K562 (cell line): ENCODE results near the gene BPIFB6. TPM values are rescaled to one million over a fixed set of nuclear protein-coding genes. Genes with fewer than 3 reads are reported as not detected.

ENCODE experiments used
- ATAC-seq: fragments of 200-7000 bp; cut with Tn5 transposase; 3 replicates; pipeline ENCODE4 v1.9.1; 2020; ENCODE audit warnings: moderate library complexity
- BruUV-seq: library from RNA; stranded (reverse); fragments of 400-500 nt; replicated peaks from 2 replicates; lab custom pipeline; 2021; lab: Mats Ljungman, UMichigan
- CTCF ChIA-PET: fragments of 300-600 bp; formaldehyde crosslinking; extraction: SDS; loops from one replicate; lab custom pipeline; 2021; ENCODE audit warnings: low intra/inter-chr PET ratio; lab: Yijun Ruan, JAX
- POLR2A ChIA-PET: fragments of 300-600, 350-650 bp; sonication (Branson Sonifier 250); formaldehyde crosslinking; extraction: SDS; loops from one replicate; lab custom pipeline; 2021; ENCODE audit warnings: antibody characterized with exemption, inconsistent platforms; lab: Yijun Ruan, JAX
- DNase-seq, 4 experiments: peaks; one replicate each; pipeline versions ENCODE4 v3.0.0 to v3.0.0-alpha.2; 2011 to 2018; ENCODE audit warnings: low spot score in 3 of 4, mixed read lengths in 3 of 4; ENCODE audit errors: extremely low read depth in 1 of 4
- FAIRE-seq: peaks from 2 replicates; lab custom pipeline; 2011; peaks lifted over from hg19 to GRCh38; lab: Jason Lieb, UNC
- H2AFZ ChIP-seq: 2 replicates; pipeline ENCODE4 v1.6.0; 2011; ENCODE audit warnings: low read depth, low read length, control low read depth, inconsistent platforms
- H3K27ac ChIP-seq: fragments of 200-600 bp; 3 replicates; pipeline ENCODE4 v1.8.0; 2011; ENCODE audit warnings: low read depth, mild to moderate bottlenecking, control low read depth, inconsistent platforms, low read length, moderate library complexity, mixed read lengths; ENCODE audit errors: extremely low read depth
- H3K27me3 ChIP-seq, 2 experiments: fragments of 300-600 bp in 1 of 2; 2 replicates in 1 of 2; 3 replicates in 1 of 2; pipeline versions ENCODE4 v1.6.0 to v1.8.0; 2011; ENCODE audit warnings: inconsistent platforms in 2 of 2, low read length in 2 of 2, mild to moderate bottlenecking in 1 of 2, mixed read lengths in 1 of 2, moderate library complexity in 1 of 2; ENCODE audit not compliant: control insufficient read depth in 2 of 2, insufficient read depth in 2 of 2
- H3K36me3 ChIP-seq: fragments of 300-600 bp; 3 replicates; pipeline ENCODE4 v1.8.0; 2011; ENCODE audit warnings: mild to moderate bottlenecking, low read length, inconsistent platforms; ENCODE audit not compliant: control insufficient read depth, insufficient read depth
- H3K4me1 ChIP-seq, 2 experiments: fragments of 200-600 bp in 1 of 2; replicated peaks in 1 of 2; 2 replicates in 1 of 2; 3 replicates in 1 of 2; pipeline versions ENCODE4 v1.5.1 to v1.8.0; 2011; ENCODE audit warnings: inconsistent platforms in 2 of 2, low read length in 2 of 2, mild to moderate bottlenecking in 1 of 2, mixed read lengths in 1 of 2, moderate library complexity in 1 of 2; ENCODE audit not compliant: control insufficient read depth in 2 of 2, insufficient read depth in 2 of 2
- H3K4me2 ChIP-seq: 2 replicates; pipeline ENCODE4 v1.6.1; 2011; ENCODE audit warnings: low read length, control low read depth, inconsistent platforms, mixed read lengths; ENCODE audit not compliant: insufficient read depth
- H3K4me3 ChIP-seq: fragments of 200-600 bp; sonication (generic), shearing (Covaris generic); 2 replicates; pipeline ENCODE4 v1.5.1; 2016; ENCODE audit warnings: control low read depth, inconsistent platforms
- H3K79me2 ChIP-seq: fragments of 200-600 bp; 3 replicates; pipeline ENCODE4 v1.8.0; 2011; ENCODE audit warnings: low read length, inconsistent platforms; ENCODE audit not compliant: control insufficient read depth, insufficient read depth
- H3K9ac ChIP-seq, 2 experiments: 2 replicates each; pipeline versions ENCODE4 v1.6.0 to v1.6.1; 2011; ENCODE audit warnings: low read depth in 2 of 2, low read length in 2 of 2, control low read depth in 1 of 2, inconsistent platforms in 1 of 2, mild to moderate bottlenecking in 1 of 2, mixed read lengths in 1 of 2; ENCODE audit not compliant: insufficient read depth in 1 of 2
- H3K9me1 ChIP-seq: one replicate; pipeline ENCODE4 v1.6.0; 2011; ENCODE audit warnings: inconsistent platforms, mild to moderate bottlenecking, low read length, moderate library complexity; ENCODE audit not compliant: control insufficient read depth, insufficient read depth
- H3K9me3 ChIP-seq: replicated peaks from 2 replicates; pipeline ENCODE4 v1.5.1; 2011; ENCODE audit warnings: low read depth, low read length, inconsistent platforms; ENCODE audit not compliant: control insufficient read depth, insufficient read depth
- H4K20me1 ChIP-seq: replicated peaks from 2 replicates; pipeline ENCODE4 v1.6.1; 2011; ENCODE audit warnings: low read length, inconsistent platforms, mixed read lengths; ENCODE audit not compliant: control insufficient read depth, insufficient read depth
- BDP1 ChIP-seq: IDR thresholded peaks from 3 replicates; pipeline ENCODE4 v1.6.1; 2011; ENCODE audit not compliant: insufficient read length, insufficient read depth
- BMI1 ChIP-seq: fragments of 150-350 bp; IDR thresholded peaks from 2 replicates; pipeline ENCODE4 v1.6.1; 2014; ENCODE audit warnings: low read length
- CEBPZ ChIP-seq: fragments of 150-350 bp; IDR thresholded peaks from 2 replicates; pipeline ENCODE4 v1.6.1; 2014; ENCODE audit warnings: low read depth, mild to moderate bottlenecking, low read length, borderline replicate concordance
- CHAMP1 ChIP-seq: fragments of 450-650 bp; IDR thresholded peaks from 2 replicates; pipeline ENCODE4 v1.6.1; 2016; ENCODE audit warnings: mild to moderate bottlenecking
- CHD2 ChIP-seq: IDR thresholded peaks from 2 replicates; pipeline ENCODE4 v1.6.1; 2011; ENCODE audit warnings: low read depth, low read length
- HDAC3 ChIP-seq: fragments of 450-650 bp; IDR thresholded peaks from 2 replicates; pipeline ENCODE4 v1.6.1; 2018; ENCODE audit warnings: borderline replicate concordance, mild to moderate bottlenecking, moderate library complexity; ENCODE audit not compliant: partially characterized antibody
- HMGN3 ChIP-seq: IDR thresholded peaks from 2 replicates; pipeline ENCODE4 v1.6.1; 2011; ENCODE audit warnings: borderline replicate concordance, low read depth, mild to moderate bottlenecking, mixed read lengths, low read length; ENCODE audit not compliant: insufficient read length; ENCODE audit errors: extremely low read depth
- MEIS2 ChIP-seq: fragments of 450-650 bp; IDR thresholded peaks from 2 replicates; pipeline ENCODE4 v1.6.1; 2014; ENCODE audit warnings: mild to moderate bottlenecking; ENCODE audit not compliant: partially characterized antibody
- SOX6 ChIP-seq: fragments of 450-650 bp; IDR thresholded peaks from 2 replicates; pipeline ENCODE4 v1.6.1; 2014; ENCODE audit warnings: mild to moderate bottlenecking
- TCF15 ChIP-seq: fragments of 250-450 bp; sonication (Bioruptor Pico); IDR thresholded peaks from 2 replicates; pipeline ENCODE4 v1.8.0; 2022; ENCODE audit warnings: moderate library complexity, mild to moderate bottlenecking, inconsistent platforms
- WGBS: fragments of 100-300 bp; shearing (Covaris generic); methylation state at CpG from one replicate; pipeline ENCODE4 v1.1.6; 2016; ENCODE audit warnings: low coverage, mixed read lengths; ENCODE audit not compliant: insufficient coverage; ENCODE audit errors: missing lambda C conversion rate; 5-methylcytosine and 5-hydroxymethylcytosine counted together
- in situ Hi-C: fragments of 300-500 bp; cut with MboI; formaldehyde crosslinking; loops from 4 replicates; pipeline ENCODE4 v1.15.0; 2018; ENCODE audit warnings: inconsistent platforms, mixed read lengths
- intact Hi-C: fragments of 100-400 bp; cut with micrococcal nuclease; formaldehyde crosslinking; loops from 2 replicates; pipeline ENCODE4 v1.14.2; 2022
- polyA plus RNA-seq, 8 experiments: library from polyadenylated mRNA; depleted of rRNA in 4 of 8; stranded (reverse) in 5 of 8; unstranded in 3 of 8; fragments of >200 nt; fragmentation: Nextera tagmentation in 2 of 8; fragmentation: Illumina TruSeq in 1 of 8; extraction: Ambion mirVana in 2 of 8; extraction: Trizol in 1 of 8; gene quantifications; 2 replicates each; pipeline versions ENCODE4 v1.2.1 to v1.2.3, GENCODE V29; 2011 to 2014; ENCODE audit warnings: inconsistent platforms in 1 of 8, missing spikeins in 1 of 8
- total RNA-seq, 7 experiments: library from RNA; depleted of rRNA in 6 of 7; stranded (reverse); fragments of >200 nt in 6 of 7; fragmentation: Illumina TruSeq in 2 of 7; extraction: Trizol in 2 of 7; gene quantifications; 2 replicates each; pipeline versions ENCODE4 v1.2.1 to v1.2.3, GENCODE V29; 2011 to 2021; ENCODE audit warnings: low replicate concordance in 1 of 7
- TF ChIP-seq, protein P1 (sequence below): fragments of 450-650 bp; IDR thresholded peaks from 2 replicates; pipeline ENCODE4 v1.6.1; 2017; ENCODE audit warnings: antibody characterized with exemption

The BPIFB6 gene
- total and polyA plus RNA-seq, 9 of the 15 experiments (the other 6 are each of a cell fraction or from before 2014, with no cell fraction given), result not detected

DNA sequence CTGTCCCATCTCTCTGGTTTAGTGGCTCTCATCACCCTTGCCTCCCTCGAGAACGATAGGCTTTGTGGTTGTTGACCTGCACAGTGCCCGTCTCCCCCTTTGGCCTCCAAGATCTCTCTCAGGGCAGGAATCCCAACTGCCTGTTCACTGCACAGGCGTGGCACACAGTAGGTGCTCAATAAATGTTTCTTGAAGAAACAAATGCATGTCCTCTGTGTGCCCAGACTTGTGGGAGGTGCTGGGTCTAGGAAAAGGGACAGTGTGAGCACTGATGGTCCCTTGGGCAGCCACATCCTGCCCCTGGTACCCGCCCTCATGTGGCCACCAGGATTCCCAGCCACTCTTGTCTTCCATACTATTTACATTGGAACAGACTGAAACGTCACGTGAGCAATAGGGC is 2.6 kb upstream of the BPIFB6 start (continued):
- TF ChIP-seq CHAMP1, result no peak
- TF ChIP-seq BDP1, result no peak
- no peak for TF ChIP-seq HDAC3
- TF ChIP-seq, all 486 proteins: peak for 0

GRCh38 chr20:33030076-33030475 is 1.4 kb upstream of the BPIFB6 start:
- H2AFZ ChIP-seq, result no peak overlapping the region
- H3K9me1 ChIP-seq, result no peaks in the 10 kb centered on the region
- H3K27me3 ChIP-seq, result peaks cover 0 to 17% of the 10 kb centered on the region in 2 experiments; a peak in 2 of 5 replicates
- H3K27ac ChIP-seq, result no peak overlapping the region
- no peaks in the 10 kb centered on the region for H4K20me1 ChIP-seq
- FAIRE-seq, result no peak
- no peak overlapping the region for H3K4me2 ChIP-seq
- no peaks in the 10 kb centered on the region for H3K9me3 ChIP-seq
- in situ Hi-C loops, result no loop called here
- no peak overlapping the region for H3K4me3 ChIP-seq
- intact Hi-C loops, result no loop called here
- no peak for DNase-seq
- ChIA-PET CTCF (no interaction called here), POLR2A (interaction anchor here (0.6 kb wide), 1 partner anchor 10 kb away, joined by 5 read pairs; no protein-coding TSS in a partner anchor)
- H3K9ac ChIP-seq, result no peak overlapping the region
- H3K36me3 ChIP-seq, result no peaks in the 10 kb centered on the region
- peaks cover 0 to 3% of the 10 kb centered on the region in 2 experiments; a peak in 1 of 5 replicates for H3K4me1 ChIP-seq
- BruUV-seq, result no TSS peak
- 2% methylated on average over 9 of the region's 9 CpGs for WGBS
- ATAC-seq, result no peak
- H3K79me2 ChIP-seq, result no peaks in the 10 kb centered on the region
- TF ChIP-seq HMGN3, result no peak
- TF ChIP-seq CHD2, result no peak
- TF ChIP-seq TCF15 (CRISPR knock-in tag), result no peak
- no peak for TF ChIP-seq MEIS2
- no peak for TF ChIP-seq BMI1
- TF ChIP-seq, protein P1, sequence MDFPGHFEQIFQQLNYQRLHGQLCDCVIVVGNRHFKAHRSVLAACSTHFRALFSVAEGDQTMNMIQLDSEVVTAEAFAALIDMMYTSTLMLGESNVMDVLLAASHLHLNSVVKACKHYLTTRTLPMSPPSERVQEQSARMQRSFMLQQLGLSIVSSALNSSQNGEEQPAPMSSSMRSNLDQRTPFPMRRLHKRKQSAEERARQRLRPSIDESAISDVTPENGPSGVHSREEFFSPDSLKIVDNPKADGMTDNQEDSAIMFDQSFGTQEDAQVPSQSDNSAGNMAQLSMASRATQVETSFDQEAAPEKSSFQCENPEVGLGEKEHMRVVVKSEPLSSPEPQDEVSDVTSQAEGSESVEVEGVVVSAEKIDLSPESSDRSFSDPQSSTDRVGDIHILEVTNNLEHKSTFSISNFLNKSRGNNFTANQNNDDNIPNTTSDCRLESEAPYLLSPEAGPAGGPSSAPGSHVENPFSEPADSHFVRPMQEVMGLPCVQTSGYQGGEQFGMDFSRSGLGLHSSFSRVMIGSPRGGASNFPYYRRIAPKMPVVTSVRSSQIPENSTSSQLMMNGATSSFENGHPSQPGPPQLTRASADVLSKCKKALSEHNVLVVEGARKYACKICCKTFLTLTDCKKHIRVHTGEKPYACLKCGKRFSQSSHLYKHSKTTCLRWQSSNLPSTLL, result no peak
- TF ChIP-seq CEBPZ, result no peak
- no peak for TF ChIP-seq SOX6
